GM18526 (cell line): ENCODE measurements around the gene CAT.

Experiments used
- POLR2A ChIP-seq: IDR thresholded peaks from 3 replicates; pipeline ENCODE4 v1.6.1; 2011; ENCODE audit not compliant: insufficient read length; ENCODE audit errors: extremely low read depth

CAT gene

GRCh38 chr11:34445956-34446355, 7.2 kb downstream of the CAT start:
- no peak for TF ChIP-seq POLR2A

- TF ChIP-seq POLR2A = no peak
Observed at GRCh38 chr11:34446386-34446785, 7.7 kb downstream of the CAT start.

- no peak for TF ChIP-seq POLR2A
Observed at GRCh38 chr11:34447044-34447443, 8.3 kb downstream of the CAT start.

- no peak for TF ChIP-seq POLR2A
Observed at GRCh38 chr11:34448223-34448994, 9.7 kb downstream of the CAT start.

- no peak for TF ChIP-seq POLR2A
Observed at GRCh38 chr11:34449013-34449412, 10.3 kb downstream of the CAT start.

GRCh38 chr11:34451053-34451452, 12.3 kb downstream of the CAT start:
- TF ChIP-seq POLR2A = no peak

- no peak for TF ChIP-seq POLR2A
Observed at GRCh38 chr11:34454308-34455032, 15.7 kb downstream of the CAT start.

- no peak for TF ChIP-seq POLR2A
Observed at GRCh38 chr11:34457607-34458006, 18.9 kb downstream of the CAT start.

- TF ChIP-seq POLR2A = no peak
Observed at GRCh38 chr11:34458525-34458924, 19.8 kb downstream of the CAT start.

GRCh38 chr11:34459507-34460162, 20.9 kb downstream of the CAT start:
- no peak for TF ChIP-seq POLR2A

GRCh38 chr11:34460278-34460677, 21.5 kb downstream of the CAT start:
- no peak for TF ChIP-seq POLR2A

- TF ChIP-seq POLR2A = no peak
Observed at GRCh38 chr11:34461215-34461614, 22.5 kb downstream of the CAT start.

GRCh38 chr11:34464591-34465051, 25.9 kb downstream of the CAT start:
- TF ChIP-seq POLR2A = no peak

GRCh38 chr11:34466802-34467488, 28.2 kb downstream of the CAT start:
- TF ChIP-seq POLR2A = no peak

- TF ChIP-seq POLR2A = no peak
Observed at GRCh38 chr11:34468209-34468841, 29.6 kb downstream of the CAT start.
